Type B pancreatic cell (in vitro differentiated cells): Measurements from ENCODE around the gene SNAP47. TPM values are rescaled to one million over a fixed set of nuclear protein-coding genes. Genes with fewer than 3 reads are reported as not detected.

Experiments
- DNase-seq: peaks from one replicate; pipeline ENCODE4 v3.0.0; 2021; ENCODE audit warnings: mixed read lengths; ENCODE audit not compliant: unreplicated experiment; ENCODE audit errors: extremely low spot score
- H3K27ac Mint-ChIP-seq: 2 replicates; pipeline ENCODE4 v1.8.0; 2021; ENCODE audit warnings: mild to moderate bottlenecking, mixed read lengths
- H3K27me3 Mint-ChIP-seq: 2 replicates; pipeline ENCODE4 v1.8.0; 2021; ENCODE audit warnings: mixed read lengths
- H3K36me3 Mint-ChIP-seq: 2 replicates; pipeline ENCODE4 v1.8.0; 2021; ENCODE audit warnings: mixed read lengths
- H3K4me1 Mint-ChIP-seq: one replicate; pipeline ENCODE4 v1.8.0; 2021; ENCODE audit warnings: mixed read lengths; ENCODE audit not compliant: unreplicated experiment
- H3K4me3 Mint-ChIP-seq: 2 replicates; pipeline ENCODE4 v1.8.0; 2021; ENCODE audit warnings: mild to moderate bottlenecking, mixed read lengths
- H3K9me3 Mint-ChIP-seq: 2 replicates; pipeline ENCODE4 v1.8.0; 2021; ENCODE audit warnings: mixed read lengths
- CTCF ChIP-seq: fragments of 200-600 bp; sonication (generic); conservative IDR thresholded peaks from 2 replicates; pipeline ENCODE4 v1.5.0; 2021; ENCODE audit warnings: antibody characterized with exemption, mild to moderate bottlenecking
- total RNA-seq: library from RNA; stranded (reverse); gene quantifications from 2 replicates; pipeline ENCODE4 v1.2.1, GENCODE V29; 2021; ENCODE audit warnings: low replicate concordance

Gene SNAP47
- total RNA-seq, 1 donor from 2014 or later: 46.2 TPM

- Mint-ChIP-seq H3K27ac (no peak overlapping the region), H3K4me1 (peaks cover 7% of the 10 kb centered on the region), H3K4me3 (no peak overlapping the region), H3K36me3 (peaks cover 23% of the 10 kb centered on the region), H3K9me3 (no peaks in the 10 kb centered on the region), H3K27me3 (no peaks in the 10 kb centered on the region)
- no peak for DNase-seq
- TF ChIP-seq CTCF: no peak
Measured at GRCh38 chr1:227771771-227772170, 36.5 kb downstream of the SNAP47 start.

DNA sequence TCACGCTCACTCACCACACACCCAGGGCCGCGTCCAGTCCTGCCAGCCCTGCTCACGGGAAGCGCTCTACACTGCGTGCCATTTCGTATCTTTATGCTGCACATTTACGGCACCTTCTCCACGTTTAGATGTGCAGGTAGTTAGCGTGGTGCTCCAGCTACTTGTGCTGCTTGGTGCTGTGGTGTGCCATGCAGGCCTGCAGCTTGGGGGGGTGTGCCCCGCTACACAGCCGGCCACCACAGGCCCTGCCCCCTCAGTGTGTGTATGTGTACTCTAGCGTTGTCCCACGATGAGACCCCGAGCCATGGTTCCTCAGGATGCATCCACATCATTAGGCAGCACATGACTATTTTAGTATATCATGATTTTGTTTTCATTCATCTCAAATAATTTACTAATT, 38.3 kb downstream of the SNAP47 start:
- Mint-ChIP-seq H3K4me1 (peaks cover 11% of the 10 kb centered on the region), H3K27me3 (no peaks in the 10 kb centered on the region), H3K36me3 (peaks cover 17% of the 10 kb centered on the region), H3K9me3 (no peaks in the 10 kb centered on the region), H3K4me3 (no peak overlapping the region), H3K27ac (no peak overlapping the region)
- DNase-seq: no peak
- TF ChIP-seq CTCF: no peak

DNA sequence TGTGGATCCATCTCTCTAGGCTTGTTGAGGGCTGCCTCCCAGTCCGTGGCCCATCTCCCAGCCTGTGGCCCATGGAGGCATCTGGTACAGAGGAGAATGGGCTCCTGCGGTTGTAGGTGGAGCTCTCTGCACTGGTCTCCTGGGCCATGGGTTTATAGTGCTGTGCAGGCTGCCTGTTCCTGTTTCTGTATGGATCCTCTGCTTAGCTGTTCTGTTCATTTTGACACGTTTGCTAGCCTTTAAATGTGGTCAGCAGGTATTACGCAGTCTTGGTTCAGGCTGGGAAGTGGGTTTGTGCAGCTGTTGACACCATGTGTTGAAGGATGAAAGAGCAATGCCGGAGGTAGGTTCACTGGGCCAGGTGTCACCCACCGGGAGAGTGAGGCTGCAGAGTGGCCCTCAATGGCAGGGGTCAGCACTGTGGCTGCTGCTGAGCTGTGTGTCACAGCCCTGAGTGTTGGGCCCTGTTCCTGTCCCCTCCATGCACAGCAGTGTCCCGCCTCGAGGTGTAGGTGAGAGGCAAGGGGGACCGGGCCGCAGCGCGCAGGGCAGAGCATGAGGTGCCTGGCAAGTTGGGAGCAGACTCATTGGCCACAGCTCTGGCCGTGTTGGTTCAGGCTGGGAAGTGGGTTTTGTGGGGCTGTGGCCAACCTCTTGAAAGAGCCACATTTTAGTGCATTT, 39.0 kb downstream of the SNAP47 start:
- Mint-ChIP-seq H3K27me3 (no peaks in the 10 kb centered on the region), H3K4me1 (peaks cover 11% of the 10 kb centered on the region), H3K36me3 (peaks cover 14% of the 10 kb centered on the region), H3K27ac (no peak overlapping the region), H3K4me3 (no peak overlapping the region), H3K9me3 (no peaks in the 10 kb centered on the region)
- DNase-seq: no peak
- TF ChIP-seq CTCF: no peak

- peaks cover 14% of the 10 kb centered on the region for H3K36me3 Mint-ChIP-seq
- no peak for TF ChIP-seq CTCF
- H3K4me1 Mint-ChIP-seq: peaks cover 11% of the 10 kb centered on the region
- no peak overlapping the region for H3K4me3 Mint-ChIP-seq
- no peaks in the 10 kb centered on the region for H3K9me3 Mint-ChIP-seq
- H3K27ac Mint-ChIP-seq: no peak overlapping the region
- no peak for DNase-seq
- no peaks in the 10 kb centered on the region for H3K27me3 Mint-ChIP-seq
Measured at GRCh38 chr1:227774821-227775661, 39.8 kb downstream of the SNAP47 start.

GRCh38 chr1:227775841-227776240, 40.6 kb downstream of the SNAP47 start:
- H3K9me3 Mint-ChIP-seq: no peaks in the 10 kb centered on the region
- H3K27me3 Mint-ChIP-seq: no peaks in the 10 kb centered on the region
- H3K4me1 Mint-ChIP-seq: peaks cover 11% of the 10 kb centered on the region
- no peak for DNase-seq
- peaks cover 14% of the 10 kb centered on the region for H3K36me3 Mint-ChIP-seq
- H3K4me3 Mint-ChIP-seq: no peak overlapping the region
- TF ChIP-seq CTCF: no peak
- H3K27ac Mint-ChIP-seq: peak overlapping the region; percentile 80
